Esophagus muscularis mucosa (tissue), 3 donors: ENCODE data around the gene KCTD14.

Experiments used
- POLR2A ChIP-seq: fragments of 450-650 bp; IDR thresholded peaks from one replicate; pipeline ENCODE4 v1.6.1; 2017; ENCODE audit warnings: antibody characterized with exemption, moderate library complexity, mild to moderate bottlenecking, low read depth
- POLR2AphosphoS5 ChIP-seq, 2 donors: sonication (generic); formaldehyde crosslinking; IDR thresholded peaks; one replicate each; pipeline ENCODE4 v1.6.1; 2017; ENCODE audit warnings: antibody characterized with exemption in 2 of 2
- TF ChIP-seq, protein P1 (sequence below), 3 experiments: fragments of 200-600 bp in 2 of 3; fragments of 450-650 bp in 1 of 3; sonication (generic) in 2 of 3; IDR thresholded peaks; one replicate each; pipeline ENCODE4 v1.5.1; 2017 to 2019; ENCODE audit warnings: antibody characterized with exemption in 3 of 3, mild to moderate bottlenecking in 2 of 3, moderate library complexity in 1 of 3

- TF ChIP-seq, protein P1, sequence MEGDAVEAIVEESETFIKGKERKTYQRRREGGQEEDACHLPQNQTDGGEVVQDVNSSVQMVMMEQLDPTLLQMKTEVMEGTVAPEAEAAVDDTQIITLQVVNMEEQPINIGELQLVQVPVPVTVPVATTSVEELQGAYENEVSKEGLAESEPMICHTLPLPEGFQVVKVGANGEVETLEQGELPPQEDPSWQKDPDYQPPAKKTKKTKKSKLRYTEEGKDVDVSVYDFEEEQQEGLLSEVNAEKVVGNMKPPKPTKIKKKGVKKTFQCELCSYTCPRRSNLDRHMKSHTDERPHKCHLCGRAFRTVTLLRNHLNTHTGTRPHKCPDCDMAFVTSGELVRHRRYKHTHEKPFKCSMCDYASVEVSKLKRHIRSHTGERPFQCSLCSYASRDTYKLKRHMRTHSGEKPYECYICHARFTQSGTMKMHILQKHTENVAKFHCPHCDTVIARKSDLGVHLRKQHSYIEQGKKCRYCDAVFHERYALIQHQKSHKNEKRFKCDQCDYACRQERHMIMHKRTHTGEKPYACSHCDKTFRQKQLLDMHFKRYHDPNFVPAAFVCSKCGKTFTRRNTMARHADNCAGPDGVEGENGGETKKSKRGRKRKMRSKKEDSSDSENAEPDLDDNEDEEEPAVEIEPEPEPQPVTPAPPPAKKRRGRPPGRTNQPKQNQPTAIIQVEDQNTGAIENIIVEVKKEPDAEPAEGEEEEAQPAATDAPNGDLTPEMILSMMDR (IDR thresholded peaks at IDR 0.05) = no peak
- TF ChIP-seq POLR2A (no peak), POLR2AphosphoS5 (IDR thresholded peaks at IDR 0.05) (no peak)
These were observed 49.4 kb upstream of the KCTD14 start for GRCh38 chr11:78072455-78072854.
